GM12878 (cell line): ENCODE data around the gene IFNAR1. TPM values are rescaled to one million over a fixed set of nuclear protein-coding genes. Genes with fewer than 3 reads are reported as not detected.

Source experiments
- ASH2L ChIP-seq: fragments of 300-600, 200-600 bp; sonication (generic); IDR thresholded peaks from 2 replicates; pipeline ENCODE4 v1.6.1; 2017; ENCODE audit warnings: low read depth, mild to moderate bottlenecking, borderline replicate concordance
- CHD2 ChIP-seq: IDR thresholded peaks from 2 replicates; pipeline ENCODE4 v1.6.1; 2011; ENCODE audit warnings: low read depth, low read length, improper control_type of control experiment, borderline replicate concordance
- CREB1 ChIP-seq: IDR thresholded peaks from 2 replicates; pipeline ENCODE4 v1.6.1; 2012; ENCODE audit warnings: low read depth, mild to moderate bottlenecking, inconsistent platforms
- SIN3A ChIP-seq: IDR thresholded peaks from 2 replicates; pipeline ENCODE4 v1.6.1; 2012; ENCODE audit warnings: low read depth, low read length, improper control_type of control experiment
- SMAD5 ChIP-seq: IDR thresholded peaks from 2 replicates; pipeline ENCODE4 v1.6.1; 2016; ENCODE audit warnings: antibody characterized with exemption, low read depth
- ZBED1 ChIP-seq: IDR thresholded peaks from 2 replicates; pipeline ENCODE4 v1.6.1; 2016; ENCODE audit warnings: borderline replicate concordance
- ZNF592 ChIP-seq: fragments of 450-650 bp; IDR thresholded peaks from 2 replicates; pipeline ENCODE4 v1.6.1; 2017; ENCODE audit warnings: mild to moderate bottlenecking, moderate library complexity
- polyA plus RNA-seq, 11 experiments: library from polyadenylated mRNA; depleted of rRNA in 4 of 11; unstranded in 6 of 11; stranded (reverse) in 5 of 11; fragments of >200 nt; fragmentation: Nextera tagmentation in 4 of 11; fragmentation: Illumina TruSeq in 1 of 11; extraction: Ambion mirVana in 4 of 11; extraction: Trizol in 1 of 11; gene quantifications; 1 replicate in 1 of 11; 2 replicates in 10 of 11; pipeline versions ENCODE4 v1.2.1 to v1.2.3, GENCODE V29; 2011 to 2016; ENCODE audit warnings: inconsistent platforms in 2 of 11, missing spikeins in 2 of 11, low read depth in 1 of 11
- total RNA-seq, 4 experiments: library from RNA; depleted of rRNA in 3 of 4; stranded (reverse); fragments of >200 nt in 3 of 4; fragmentation: Illumina TruSeq in 1 of 4; extraction: Trizol in 1 of 4; gene quantifications; 2 replicates each; pipeline versions ENCODE4 v1.2.1 to v1.2.3, GENCODE V29; 2013 to 2021
- TF ChIP-seq, protein P1 (sequence below): fragments of 450-650 bp; IDR thresholded peaks from 2 replicates; pipeline ENCODE4 v1.6.1; 2018; ENCODE audit warnings: borderline replicate concordance, mild to moderate bottlenecking; ENCODE audit not compliant: partially characterized antibody
- TF ChIP-seq, protein P2 (sequence below): fragments of 450-650 bp; formaldehyde crosslinking; IDR thresholded peaks from 2 replicates; pipeline ENCODE4 v1.4.0; 2022; ENCODE audit warnings: mild to moderate bottlenecking, moderate library complexity
- TF ChIP-seq, protein P3 (sequence below): IDR thresholded peaks from 2 replicates; pipeline ENCODE4 v1.6.1; 2012; ENCODE audit warnings: low read depth, low read length, improper control_type of control experiment

Gene IFNAR1
- total and polyA plus RNA-seq, 10 of the 15 experiments (the other 5 are each of a cell fraction or from before 2014, with no cell fraction given), result 12.0 to 62.4 (median 24.6) TPM

GRCh38 chr21:33350676-33351075 lies 25.9 kb downstream of the IFNAR1 start (continued):
- TF ChIP-seq, protein P1, sequence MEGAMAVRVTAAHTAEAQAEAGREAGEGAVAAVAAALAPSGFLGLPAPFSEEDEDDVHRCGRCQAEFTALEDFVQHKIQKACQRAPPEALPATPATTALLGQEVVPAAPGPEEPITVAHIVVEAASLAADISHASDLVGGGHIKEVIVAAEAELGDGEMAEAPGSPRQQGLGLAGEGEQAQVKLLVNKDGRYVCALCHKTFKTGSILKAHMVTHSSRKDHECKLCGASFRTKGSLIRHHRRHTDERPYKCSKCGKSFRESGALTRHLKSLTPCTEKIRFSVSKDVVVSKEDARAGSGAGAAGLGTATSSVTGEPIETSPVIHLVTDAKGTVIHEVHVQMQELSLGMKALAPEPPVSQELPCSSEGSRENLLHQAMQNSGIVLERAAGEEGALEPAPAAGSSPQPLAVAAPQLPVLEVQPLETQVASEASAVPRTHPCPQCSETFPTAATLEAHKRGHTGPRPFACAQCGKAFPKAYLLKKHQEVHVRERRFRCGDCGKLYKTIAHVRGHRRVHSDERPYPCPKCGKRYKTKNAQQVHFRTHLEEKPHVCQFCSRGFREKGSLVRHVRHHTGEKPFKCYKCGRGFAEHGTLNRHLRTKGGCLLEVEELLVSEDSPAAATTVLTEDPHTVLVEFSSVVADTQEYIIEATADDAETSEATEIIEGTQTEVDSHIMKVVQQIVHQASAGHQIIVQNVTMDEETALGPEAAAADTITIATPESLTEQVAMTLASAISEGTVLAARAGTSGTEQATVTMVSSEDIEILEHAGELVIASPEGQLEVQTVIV, result no peak
- TF ChIP-seq ASH2L (no peak), SIN3A (no peak), CREB1 (no peak), ZBED1 (no peak), SMAD5 (no peak), ZNF592 (no peak), CHD2 (no peak)
- TF ChIP-seq, protein P2, sequence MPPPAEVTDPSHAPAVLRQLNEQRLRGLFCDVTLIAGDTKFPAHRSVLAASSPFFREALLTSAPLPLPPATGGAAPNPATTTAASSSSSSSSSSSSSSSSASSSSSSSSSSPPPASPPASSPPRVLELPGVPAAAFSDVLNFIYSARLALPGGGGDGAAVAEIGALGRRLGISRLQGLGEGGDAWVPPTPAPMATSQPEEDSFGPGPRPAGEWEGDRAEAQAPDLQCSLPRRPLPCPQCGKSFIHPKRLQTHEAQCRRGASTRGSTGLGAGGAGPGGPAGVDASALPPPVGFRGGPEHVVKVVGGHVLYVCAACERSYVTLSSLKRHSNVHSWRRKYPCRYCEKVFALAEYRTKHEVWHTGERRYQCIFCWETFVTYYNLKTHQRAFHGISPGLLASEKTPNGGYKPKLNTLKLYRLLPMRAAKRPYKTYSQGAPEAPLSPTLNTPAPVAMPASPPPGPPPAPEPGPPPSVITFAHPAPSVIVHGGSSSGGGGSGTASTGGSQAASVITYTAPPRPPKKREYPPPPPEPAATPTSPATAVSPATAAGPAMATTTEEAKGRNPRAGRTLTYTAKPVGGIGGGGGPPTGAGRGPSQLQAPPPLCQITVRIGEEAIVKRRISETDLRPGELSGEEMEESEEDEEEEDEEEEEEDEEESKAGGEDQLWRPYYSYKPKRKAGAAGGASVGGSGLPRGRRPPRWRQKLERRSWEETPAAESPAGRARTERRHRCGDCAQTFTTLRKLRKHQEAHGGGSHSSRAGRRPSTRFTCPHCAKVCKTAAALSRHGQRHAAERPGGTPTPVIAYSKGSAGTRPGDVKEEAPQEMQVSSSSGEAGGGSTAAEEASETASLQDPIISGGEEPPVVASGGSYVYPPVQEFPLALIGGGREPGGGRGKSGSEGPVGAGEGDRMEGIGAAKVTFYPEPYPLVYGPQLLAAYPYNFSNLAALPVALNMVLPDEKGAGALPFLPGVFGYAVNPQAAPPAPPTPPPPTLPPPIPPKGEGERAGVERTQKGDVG (CRISPR knock-in tag), result no peak
- TF ChIP-seq, protein P3, sequence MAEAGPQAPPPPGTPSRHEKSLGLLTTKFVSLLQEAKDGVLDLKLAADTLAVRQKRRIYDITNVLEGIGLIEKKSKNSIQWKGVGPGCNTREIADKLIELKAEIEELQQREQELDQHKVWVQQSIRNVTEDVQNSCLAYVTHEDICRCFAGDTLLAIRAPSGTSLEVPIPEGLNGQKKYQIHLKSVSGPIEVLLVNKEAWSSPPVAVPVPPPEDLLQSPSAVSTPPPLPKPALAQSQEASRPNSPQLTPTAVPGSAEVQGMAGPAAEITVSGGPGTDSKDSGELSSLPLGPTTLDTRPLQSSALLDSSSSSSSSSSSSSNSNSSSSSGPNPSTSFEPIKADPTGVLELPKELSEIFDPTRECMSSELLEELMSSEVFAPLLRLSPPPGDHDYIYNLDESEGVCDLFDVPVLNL, result no peak
